NCI-H2107 treated with DMSO at 0.1 percent for 48 hours (cell line): ENCODE measurements around the gene CGGBP1.
A peak's percentile ranks its signal among the peaks of the same experiment; 100 is the strongest.
"Not testable (repeated sequence)": the region's sequence is repeated elsewhere in the genome, so short reads cannot be mapped to it uniquely, and the experiment has no call there.

ENCODE experiments used
- DNase-seq: peaks from one replicate; lab custom pipeline; 2025; ENCODE audit not compliant: unreplicated experiment; lab: John Stamatoyannopoulos, UW

CGGBP1 gene

GRCh38 chr3:88034491-88035275 lies 24.1 kb downstream of the CGGBP1 start:
- no peak for DNase-seq

GRCh38 chr3:88033808-88034207 lies 25.0 kb downstream of the CGGBP1 start:
- no peak for DNase-seq

GRCh38 chr3:88033079-88033478 lies 25.7 kb downstream of the CGGBP1 start:
- DNase-seq = no peak

- DNase-seq = no peak
Measured at GRCh38 chr3:88032245-88032644, 26.6 kb downstream of the CGGBP1 start.

GRCh38 chr3:88031642-88032077 lies 27.1 kb downstream of the CGGBP1 start:
- DNase-seq = peak; percentile 69

GRCh38 chr3:88030210-88030609 lies 28.6 kb downstream of the CGGBP1 start:
- no peak for DNase-seq

- no peak for DNase-seq
Measured at GRCh38 chr3:88028876-88029275, 29.9 kb downstream of the CGGBP1 start.

GRCh38 chr3:88025001-88025552 lies 33.7 kb downstream of the CGGBP1 start:
- DNase-seq = peak; percentile 69

GRCh38 chr3:88019024-88019423 lies 39.8 kb downstream of the CGGBP1 start:
- peak; percentile 83 for DNase-seq

GRCh38 chr3:88015656-88016055 lies 43.1 kb downstream of the CGGBP1 start:
- DNase-seq = not testable (repeated sequence)

GRCh38 chr3:88013592-88013991 lies 45.2 kb downstream of the CGGBP1 start:
- no peak for DNase-seq

- DNase-seq = no peak
Measured at GRCh38 chr3:88010810-88011209, 48.0 kb downstream of the CGGBP1 start.

- no peak for DNase-seq
Measured at GRCh38 chr3:88009066-88009465, 49.7 kb downstream of the CGGBP1 start.

- DNase-seq = peak; percentile 49
Measured at GRCh38 chr3:88005066-88005465, 53.7 kb downstream of the CGGBP1 start.

- peak; percentile 60 for DNase-seq
Measured at GRCh38 chr3:88003115-88003755, 55.6 kb downstream of the CGGBP1 start.

- no peak for DNase-seq
Measured at GRCh38 chr3:88002448-88002847, 56.4 kb downstream of the CGGBP1 start.
